NCI-H2029 treated with DMSO at 0.1 percent for 48 hours (cell line): ENCODE measurements around the gene BTBD18.

Experiments used
- DNase-seq: peaks from one replicate; lab custom pipeline; 2025; lab: John Stamatoyannopoulos, UW

BTBD18 gene

GRCh38 chr11:57775491-57775890 lies 23.9 kb upstream of the BTBD18 start:
- DNase-seq, result no peak

- no peak for DNase-seq
Measured at GRCh38 chr11:57773026-57773598, 21.5 kb upstream of the BTBD18 start.

GRCh38 chr11:57772562-57772961 lies 20.9 kb upstream of the BTBD18 start:
- no peak for DNase-seq

- no peak for DNase-seq
Measured at GRCh38 chr11:57771365-57771764, 19.7 kb upstream of the BTBD18 start.

DNA sequence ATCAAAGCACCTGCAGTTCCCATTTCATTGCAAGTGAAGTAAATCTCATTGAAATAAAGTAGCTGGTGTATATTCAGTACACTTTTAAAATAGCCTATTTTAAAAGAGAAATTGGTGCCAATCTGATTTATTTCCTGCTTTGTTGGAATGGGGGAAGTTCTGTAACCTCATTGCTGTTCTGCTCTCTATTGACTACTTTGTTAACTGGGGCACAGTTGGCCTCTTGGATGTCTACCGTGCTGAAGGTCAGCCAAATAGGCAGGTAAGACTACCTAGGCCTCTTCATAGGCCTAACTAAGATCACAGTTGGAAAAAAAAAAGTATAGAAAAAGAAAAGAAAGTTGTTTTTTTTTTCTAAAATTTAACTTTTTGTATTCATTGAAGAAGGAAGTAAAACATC lies 19.2 kb upstream of the BTBD18 start:
- no peak for DNase-seq

DNA sequence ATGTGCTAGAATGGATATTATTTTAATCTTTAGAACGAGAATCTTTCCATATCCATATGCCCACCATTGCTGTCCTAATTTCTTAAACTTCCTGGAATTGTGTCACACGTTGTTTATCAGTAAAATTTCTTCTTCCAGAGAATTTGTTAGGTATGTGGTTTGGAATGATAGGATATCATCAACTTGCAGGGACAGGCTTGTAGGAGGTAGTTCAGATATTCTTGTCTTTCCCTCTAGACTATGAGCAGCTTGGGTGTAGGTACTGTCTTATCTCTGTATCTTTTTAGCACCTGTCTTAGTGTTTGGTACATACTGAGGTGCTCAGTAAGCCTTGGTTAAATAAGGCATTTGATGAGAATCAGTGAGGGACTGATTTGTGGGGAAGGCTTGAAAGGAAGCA lies 13.4 kb upstream of the BTBD18 start:
- no peak for DNase-seq

DNA sequence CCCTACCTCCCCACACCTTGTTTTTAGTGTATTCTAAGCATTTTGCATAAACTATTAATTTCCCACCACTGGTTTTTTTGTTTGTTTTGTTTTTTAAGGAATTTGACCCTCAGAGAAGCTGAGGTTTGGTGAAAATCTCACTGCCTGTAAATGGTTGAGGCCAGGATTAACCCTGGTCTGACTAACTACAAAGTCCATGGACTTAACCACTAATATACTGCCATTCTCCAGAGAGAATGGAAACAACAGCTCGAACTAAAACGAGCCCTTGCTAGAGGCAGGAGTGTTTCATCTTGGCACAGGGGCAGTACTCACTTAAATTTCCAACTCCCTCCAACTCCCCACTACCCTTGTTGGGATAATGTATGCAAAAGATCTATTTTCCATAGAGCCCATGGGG lies 12.9 kb upstream of the BTBD18 start:
- no peak for DNase-seq

DNA sequence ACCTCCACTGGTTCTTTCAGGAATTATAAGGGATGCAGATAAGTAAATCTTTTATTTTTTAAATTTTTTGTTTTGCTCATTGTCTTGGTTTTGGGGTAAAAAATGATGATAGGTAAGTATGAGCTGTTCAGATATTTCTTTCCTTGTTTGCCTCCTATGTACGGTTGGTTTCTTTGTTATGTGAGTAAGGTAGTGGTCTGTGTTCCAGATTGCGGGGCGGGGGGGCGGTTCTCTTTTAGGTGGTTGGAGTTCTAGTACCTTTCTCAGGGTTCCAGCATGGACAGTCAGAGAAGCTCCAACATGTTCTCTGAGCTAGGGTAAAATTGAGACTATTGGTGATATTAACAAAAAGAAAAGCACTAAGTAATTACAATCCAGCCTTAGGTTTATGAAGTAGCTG lies 12.4 kb upstream of the BTBD18 start:
- no peak for DNase-seq

- DNase-seq, result peak; percentile 51
Measured at GRCh38 chr11:57763568-57763967, 11.9 kb upstream of the BTBD18 start.

GRCh38 chr11:57762235-57762861 lies 10.7 kb upstream of the BTBD18 start:
- DNase-seq, result peak; percentile 38

DNA sequence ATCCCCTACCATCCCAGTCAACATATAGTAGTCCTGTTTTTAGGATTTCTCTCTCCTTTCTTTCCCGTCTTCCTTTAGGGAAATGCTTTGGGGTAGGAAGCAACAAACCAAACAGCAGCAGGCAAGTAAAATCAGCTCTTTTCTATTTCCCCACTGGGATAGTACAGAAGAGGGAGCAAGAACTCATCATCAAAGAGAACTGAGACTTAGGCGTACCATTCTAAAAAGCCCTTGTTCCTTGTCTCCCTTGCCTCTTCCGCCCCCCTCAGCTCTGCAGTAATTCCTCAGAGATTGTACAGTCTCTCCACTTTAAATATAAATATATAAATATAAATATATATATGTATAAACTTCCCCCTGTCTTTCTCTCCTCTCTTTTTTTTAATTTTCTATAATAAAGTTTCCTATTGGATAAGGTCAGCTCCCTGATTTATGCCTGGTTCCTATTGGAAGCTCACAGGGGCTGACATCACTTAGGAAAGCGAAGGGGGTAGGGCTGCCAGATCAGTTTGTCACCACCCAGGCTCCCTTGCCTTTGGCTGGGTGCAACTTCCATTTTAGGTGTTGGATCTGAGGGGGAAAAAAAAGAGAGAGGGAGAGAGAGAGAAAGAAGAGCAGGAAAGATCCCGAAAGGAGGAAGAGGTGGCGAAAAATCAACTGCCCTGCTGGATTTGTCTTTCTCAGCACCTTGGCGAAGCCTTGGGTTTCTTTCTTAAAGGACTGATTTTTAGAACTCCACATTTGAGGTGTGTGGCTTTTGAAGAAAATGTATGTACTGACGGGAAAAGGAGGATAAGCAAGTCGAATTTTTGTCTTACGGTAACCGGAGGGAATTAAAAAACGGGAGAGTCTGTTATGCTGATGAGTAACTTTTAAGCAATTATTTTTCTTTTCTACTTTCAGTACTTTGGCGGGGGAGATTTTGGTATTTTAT lies 9.9 kb upstream of the BTBD18 start, which contains the start of gene CTNND1:
Gene CTNND1, plus strand, starts transcription at position 502 of the 934 bp plus-strand sequence. CDS start 29,677 bp downstream, outside the sequence.
- peak; percentile 95 for DNase-seq

DNA sequence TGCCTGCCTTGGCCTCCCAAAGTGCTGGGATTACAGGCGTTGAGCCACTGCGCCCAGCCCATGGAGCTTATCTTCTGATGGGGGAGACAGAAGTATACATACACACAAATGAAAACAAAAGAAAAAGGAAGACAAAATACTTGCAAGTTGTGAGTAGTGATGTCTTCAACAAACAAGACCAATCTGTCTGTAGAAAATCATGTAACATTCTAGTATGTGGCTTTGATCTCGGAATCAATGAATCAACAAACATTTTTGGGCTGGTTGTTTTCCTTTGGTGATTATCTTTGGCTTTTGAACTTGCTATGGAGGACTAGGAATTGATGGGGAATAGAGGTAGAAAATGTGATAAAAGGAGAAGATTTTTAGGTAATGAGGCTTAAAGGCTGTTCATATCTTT lies 6.6 kb upstream of the BTBD18 start:
- DNase-seq, result no peak

DNA sequence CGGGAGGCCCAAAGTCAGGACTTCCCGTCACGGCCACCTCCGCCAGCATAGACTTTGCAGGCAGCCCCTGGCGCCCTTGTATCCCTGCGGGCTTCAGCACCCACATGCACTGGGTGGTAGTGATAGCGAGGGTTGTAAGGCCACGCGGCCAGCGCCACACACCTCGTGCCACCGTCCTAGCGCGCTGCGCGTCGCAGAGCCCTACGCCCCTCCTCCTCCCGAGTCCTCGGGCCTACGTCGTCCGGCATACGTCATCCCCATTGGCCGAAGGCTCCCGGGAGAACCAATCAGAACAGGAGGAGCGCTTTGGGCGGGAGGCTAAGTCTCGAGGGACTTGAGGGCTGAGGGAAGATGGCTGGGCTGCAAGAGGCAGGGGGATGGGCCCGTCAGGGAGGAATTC lies 1.3 kb upstream of the BTBD18 start:
- DNase-seq, result no peak

- DNase-seq, result no peak
Measured at GRCh38 chr11:57751176-57751575, 443 bp downstream of the BTBD18 start.

GRCh38 chr11:57746920-57747319 lies 4.7 kb downstream of the BTBD18 start:
- DNase-seq, result no peak

DNA sequence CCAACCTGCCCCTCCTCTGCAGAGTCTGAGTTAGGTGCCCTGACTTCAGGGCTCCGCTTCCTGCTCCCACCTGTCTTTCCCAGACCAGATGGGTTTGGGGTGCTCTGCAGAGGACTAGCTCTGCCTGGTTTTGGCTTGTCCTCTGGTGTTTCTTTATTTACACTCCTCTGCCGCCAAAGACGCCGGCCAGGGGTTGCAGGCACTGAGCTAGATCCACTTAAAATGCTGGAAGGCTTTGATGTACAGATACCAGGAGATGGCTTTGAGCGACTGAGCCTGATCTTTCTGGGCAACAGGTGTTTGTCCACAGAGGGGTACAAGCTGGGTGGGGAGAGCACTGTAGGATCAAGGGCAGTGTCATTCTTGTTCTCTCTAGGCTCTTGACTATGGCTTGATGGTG lies 6.4 kb downstream of the BTBD18 start:
- no peak for DNase-seq

DNA sequence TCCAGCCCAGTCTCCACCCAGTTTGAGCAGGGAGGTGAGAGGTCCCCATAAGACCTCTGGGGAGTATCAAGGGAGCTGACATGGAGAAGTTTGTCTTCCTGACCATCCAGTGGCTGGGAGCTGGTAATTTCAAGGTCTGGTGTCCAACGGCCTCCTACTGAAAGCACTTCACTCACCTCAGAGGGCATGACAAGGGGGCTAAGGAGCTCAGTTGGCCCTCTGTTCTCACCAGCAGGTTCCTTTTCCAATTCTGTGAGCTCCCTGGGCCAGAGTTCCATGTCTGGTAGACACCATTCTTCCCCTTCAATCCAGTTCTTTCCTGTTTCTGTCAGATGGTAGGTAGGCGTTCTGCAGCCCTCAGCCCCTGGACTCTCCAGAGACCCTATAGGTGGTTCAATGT lies 7.3 kb downstream of the BTBD18 start:
- DNase-seq, result no peak

GRCh38 chr11:57742087-57742452 lies 9.5 kb downstream of the BTBD18 start:
- no peak for DNase-seq

- DNase-seq, result peak; percentile 91
Measured at GRCh38 chr11:57741132-57742086, 10.2 kb downstream of the BTBD18 start, which contains the start of gene SELENOH. Gene SELENOH, plus strand, starts transcription at chr11:57741491. Its CDS starts 105 bp downstream, at chr11:57741596.

DNA sequence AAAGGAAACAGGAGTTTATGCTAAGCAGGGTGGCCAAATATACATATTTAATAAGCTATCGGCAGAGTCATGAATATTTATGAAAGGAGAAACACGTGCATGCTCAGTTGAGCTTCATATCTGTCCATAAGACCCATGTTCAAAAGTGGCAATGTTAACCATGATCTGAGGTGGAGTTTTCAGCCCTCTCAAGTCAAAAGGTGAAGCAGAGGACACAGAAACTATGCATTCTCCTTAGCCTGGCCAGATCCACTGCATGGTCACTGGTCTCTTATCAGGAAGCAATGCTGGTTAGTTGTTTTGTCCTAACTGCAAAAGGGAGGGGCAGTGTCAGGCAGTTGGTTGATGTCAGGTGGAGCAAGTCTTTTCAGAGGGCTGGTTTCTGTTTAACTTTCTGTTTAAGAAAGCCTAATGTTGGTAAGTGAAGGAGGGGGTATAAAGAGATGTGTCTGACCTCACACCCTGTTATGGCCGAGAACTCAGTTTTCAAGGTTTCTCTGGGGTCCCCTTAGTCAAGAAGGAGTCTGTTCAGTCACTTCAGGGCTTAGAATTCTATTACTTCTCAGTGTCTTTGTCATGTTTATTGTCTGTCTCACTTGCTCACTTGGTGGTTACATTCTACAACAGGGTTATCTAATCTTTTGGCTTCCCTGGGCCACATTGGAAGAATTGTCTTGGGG lies 15.9 kb downstream of the BTBD18 start:
- DNase-seq, result no peak

GRCh38 chr11:57732661-57733060 lies 19.0 kb downstream of the BTBD18 start:
- no peak for DNase-seq
